Trophoblast cell (in vitro differentiated cells and primary cell): ENCODE data around the gene PTPN1.
A peak's percentile ranks its signal among the peaks of the same experiment; 100 is the strongest.

Source experiments
- DNase-seq, 2 donors: peaks; one replicate each; pipeline ENCODE4 v3.0.0-alpha.2; 2016
- H2AFZ ChIP-seq: 2 replicates; pipeline ENCODE4 v1.6.1; 2013; ENCODE audit warnings: low read length, moderate library complexity, mild to moderate bottlenecking; ENCODE audit not compliant: insufficient read depth, poor library complexity
- H2AK5ac ChIP-seq: 2 replicates; pipeline ENCODE4 v1.6.1; 2013; ENCODE audit warnings: mild to moderate bottlenecking, low read length
- H2BK120ac ChIP-seq: 2 replicates; pipeline ENCODE4 v1.6.1; 2013; ENCODE audit warnings: low read length, mild to moderate bottlenecking, moderate library complexity; ENCODE audit not compliant: insufficient read depth, poor library complexity
- H2BK12ac ChIP-seq: 2 replicates; pipeline ENCODE4 v1.6.1; 2013; ENCODE audit warnings: mild to moderate bottlenecking, low read length, moderate library complexity
- H2BK5ac ChIP-seq: 2 replicates; pipeline ENCODE4 v1.6.1; 2013; ENCODE audit warnings: low read length, low read depth, moderate library complexity, mild to moderate bottlenecking; ENCODE audit not compliant: poor library complexity
- H3K14ac ChIP-seq: 2 replicates; pipeline ENCODE4 v1.6.1; 2013; ENCODE audit warnings: mild to moderate bottlenecking, low read length
- H3K18ac ChIP-seq: 2 replicates; pipeline ENCODE4 v1.6.1; 2013; ENCODE audit warnings: mild to moderate bottlenecking, low read length
- H3K23ac ChIP-seq: 2 replicates; pipeline ENCODE4 v1.6.1; 2013; ENCODE audit warnings: low read length
- H3K27ac ChIP-seq: 2 replicates; pipeline ENCODE4 v1.5.1; 2013; ENCODE audit warnings: low read depth, mild to moderate bottlenecking, inconsistent platforms, low read length, moderate library complexity
- H3K27me3 ChIP-seq: 2 replicates; pipeline ENCODE4 v1.6.1; 2013; ENCODE audit warnings: inconsistent platforms, mild to moderate bottlenecking, low read length, moderate library complexity; ENCODE audit not compliant: insufficient read depth
- H3K36me3 ChIP-seq, 2 experiments: 1 replicate in 1 of 2; 2 replicates in 1 of 2; pipeline ENCODE4 v1.6.1; 2013; ENCODE audit warnings: low read length in 2 of 2, mild to moderate bottlenecking in 2 of 2, moderate library complexity in 1 of 2; ENCODE audit not compliant: insufficient read depth in 2 of 2, control insufficient read depth in 1 of 2
- H3K4ac ChIP-seq: 2 replicates; pipeline ENCODE4 v1.6.1; 2013; ENCODE audit warnings: low read depth, mild to moderate bottlenecking, low read length, moderate library complexity
- H3K4me1 ChIP-seq, 2 experiments: 1 replicate in 1 of 2; 2 replicates in 1 of 2; pipeline ENCODE4 v1.6.1; 2013; ENCODE audit warnings: low read length in 2 of 2, mild to moderate bottlenecking in 2 of 2, moderate library complexity in 1 of 2; ENCODE audit not compliant: insufficient read depth in 2 of 2, control insufficient read depth in 1 of 2
- H3K4me2 ChIP-seq: 2 replicates; pipeline ENCODE4 v1.6.1; 2013; ENCODE audit warnings: inconsistent platforms, mild to moderate bottlenecking, low read length, moderate library complexity
- H3K4me3 ChIP-seq: 2 replicates; pipeline ENCODE4 v1.5.1; 2013; ENCODE audit warnings: mild to moderate bottlenecking, low read depth, low read length, inconsistent platforms
- H3K79me1 ChIP-seq: one replicate; pipeline ENCODE4 v1.6.1; 2013; ENCODE audit warnings: low read length
- H3K79me2 ChIP-seq: 2 replicates; pipeline ENCODE4 v1.6.1; 2013; ENCODE audit warnings: low read length, mild to moderate bottlenecking; ENCODE audit not compliant: control insufficient read depth, insufficient read depth, poor library complexity
- H3K9ac ChIP-seq: 2 replicates; pipeline ENCODE4 v1.6.1; 2013; ENCODE audit warnings: mild to moderate bottlenecking, low read length
- H3K9me3 ChIP-seq: 2 replicates; pipeline ENCODE4 v1.6.1; 2013; ENCODE audit warnings: low read depth, mild to moderate bottlenecking, control low read depth, inconsistent platforms, low read length; ENCODE audit not compliant: insufficient read depth
- H4K12ac ChIP-seq: 2 replicates; pipeline ENCODE4 v1.6.1; 2013; ENCODE audit warnings: low read depth, mild to moderate bottlenecking, low read length, moderate library complexity
- H4K8ac ChIP-seq: 2 replicates; pipeline ENCODE4 v1.6.1; 2013; ENCODE audit warnings: low read depth, mild to moderate bottlenecking, low read length, moderate library complexity
- H4K91ac ChIP-seq: one replicate; pipeline ENCODE4 v1.6.1; 2013; ENCODE audit warnings: low read depth, mild to moderate bottlenecking, low read length, moderate library complexity
- WGBS: extraction: QIAGEN DNeasy Blood & Tissue Kit; methylation state at CpG from one replicate; pipeline ENCODE4 v1.1.7; 2013; ENCODE audit warnings: missing lambda C conversion rate; ENCODE audit not compliant: insufficient read length, insufficient coverage; ENCODE audit errors: extremely low coverage; 5-methylcytosine and 5-hydroxymethylcytosine counted together

PTPN1 gene

DNA sequence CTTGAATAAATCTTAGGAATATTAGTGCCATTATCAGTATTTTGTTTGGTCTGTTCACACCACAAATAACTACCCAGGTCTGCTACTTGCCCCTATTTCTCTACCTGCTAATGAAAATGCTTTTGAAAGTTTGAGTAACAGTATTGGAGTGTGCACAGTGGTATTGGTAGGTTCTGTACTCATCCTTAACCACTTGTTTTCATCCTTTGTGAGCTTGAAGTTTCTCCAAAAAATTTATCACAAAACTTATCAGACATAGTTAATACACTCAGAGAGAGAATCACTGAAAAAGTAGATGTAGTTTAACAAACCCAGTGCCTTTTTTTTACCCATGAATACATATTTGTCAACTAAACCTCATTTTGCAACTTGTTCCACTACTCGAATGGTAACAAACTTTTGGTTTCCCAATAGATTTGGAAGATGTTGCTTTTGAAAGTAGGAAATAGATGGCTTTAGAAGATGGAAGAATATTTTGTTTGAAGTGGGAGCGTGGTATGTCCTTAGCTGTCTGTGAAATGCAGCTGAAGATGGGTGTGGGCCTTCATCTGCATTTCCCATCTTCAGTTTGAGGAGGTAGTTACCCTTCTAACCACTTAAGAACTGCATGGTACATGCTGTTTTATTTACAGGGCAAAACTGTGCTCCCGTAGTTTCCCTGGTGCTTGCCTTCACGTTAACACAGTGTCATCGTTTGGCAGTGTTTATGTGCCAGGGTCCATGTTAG lies 9.0 kb downstream of the PTPN1 start:
- H3K18ac ChIP-seq: no peak overlapping the region
- no peak overlapping the region for H2BK120ac ChIP-seq
- no peak overlapping the region for H2AK5ac ChIP-seq
- no peak overlapping the region for H3K9ac ChIP-seq
- H3K79me2 ChIP-seq: peaks cover 4% of the 10 kb centered on the region
- H2BK12ac ChIP-seq: no peak overlapping the region
- WGBS: 100% methylated on average over 1 of the region's 5 CpGs
- no peak overlapping the region for H2BK5ac ChIP-seq
- H3K4me3 ChIP-seq: no peak overlapping the region
- H3K4ac ChIP-seq: no peak overlapping the region
- no peaks in the 10 kb centered on the region for H3K9me3 ChIP-seq
- H3K23ac ChIP-seq: peak overlapping the region; percentile 17
- H2AFZ ChIP-seq: no peak overlapping the region
- H3K14ac ChIP-seq: no peak overlapping the region
- H3K27me3 ChIP-seq: no peaks in the 10 kb centered on the region
- H3K4me1 ChIP-seq: no peaks in the 10 kb centered on the region
- H4K91ac ChIP-seq: no peak overlapping the region
- no peaks in the 10 kb centered on the region for H3K79me1 ChIP-seq
- H3K36me3 ChIP-seq: peaks cover 2 to 3% of the 10 kb centered on the region in 2 experiments
- no peak overlapping the region for H3K4me2 ChIP-seq
- H3K27ac ChIP-seq: no peak overlapping the region
- peak in 1 of 2 donors; percentile 68 for DNase-seq
- no peak overlapping the region for H4K8ac ChIP-seq
- H4K12ac ChIP-seq: no peak overlapping the region

DNA sequence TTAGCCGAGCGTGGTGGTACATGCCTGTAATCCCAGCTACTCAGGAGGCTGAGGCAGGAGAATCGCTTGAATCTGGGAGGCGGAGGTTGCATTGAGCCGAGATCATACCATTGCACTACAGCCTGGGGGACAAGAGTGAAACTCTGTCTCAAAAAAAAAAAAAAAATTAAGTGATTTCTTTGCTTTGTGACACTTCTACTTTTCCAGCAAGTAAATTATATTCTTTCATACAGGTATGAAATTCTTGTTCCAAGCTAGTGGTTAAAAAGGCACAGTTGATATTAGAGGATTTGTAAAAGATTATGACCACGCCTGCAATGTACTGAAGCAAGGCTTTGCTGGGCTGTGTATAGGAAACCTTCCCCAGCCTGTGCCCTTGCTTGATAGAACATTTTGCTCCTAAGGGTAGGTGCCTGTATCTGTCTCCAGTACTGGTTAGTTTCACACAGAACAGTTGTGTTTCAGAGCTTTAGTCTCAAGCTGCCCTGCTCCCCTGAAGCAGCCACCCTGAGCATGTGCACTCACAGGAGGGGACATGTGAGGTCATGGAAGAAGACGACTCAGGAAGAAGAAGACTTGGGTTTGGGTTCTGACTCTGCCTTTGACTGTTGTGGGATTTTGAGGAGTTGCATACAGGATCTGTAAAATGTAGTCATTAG lies 10.2 kb downstream of the PTPN1 start:
- Histone ChIP-seq H3K18ac (no peak overlapping the region), H3K9ac (no peak overlapping the region), H3K79me2 (peaks cover 4% of the 10 kb centered on the region), H3K23ac (no peak overlapping the region), H4K12ac (no peak overlapping the region), H3K4me2 (no peak overlapping the region), H3K36me3 (peaks cover 2 to 3% of the 10 kb centered on the region in 2 experiments), H3K9me3 (no peaks in the 10 kb centered on the region), H2AFZ (no peak overlapping the region), H3K27ac (no peak overlapping the region), H3K4ac (peak overlapping the region; percentile 89), H2BK12ac (no peak overlapping the region), H2BK5ac (no peak overlapping the region), H3K79me1 (no peaks in the 10 kb centered on the region), H2AK5ac (no peak overlapping the region), H3K4me3 (no peak overlapping the region), H2BK120ac (no peak overlapping the region), H4K91ac (no peak overlapping the region), H3K14ac (no peak overlapping the region), H3K27me3 (no peaks in the 10 kb centered on the region), H4K8ac (no peak overlapping the region), H3K4me1 (no peaks in the 10 kb centered on the region)
- no CpG with 5 or more reads among the region's 7 CpGs for WGBS
- no peak for DNase-seq

DNA sequence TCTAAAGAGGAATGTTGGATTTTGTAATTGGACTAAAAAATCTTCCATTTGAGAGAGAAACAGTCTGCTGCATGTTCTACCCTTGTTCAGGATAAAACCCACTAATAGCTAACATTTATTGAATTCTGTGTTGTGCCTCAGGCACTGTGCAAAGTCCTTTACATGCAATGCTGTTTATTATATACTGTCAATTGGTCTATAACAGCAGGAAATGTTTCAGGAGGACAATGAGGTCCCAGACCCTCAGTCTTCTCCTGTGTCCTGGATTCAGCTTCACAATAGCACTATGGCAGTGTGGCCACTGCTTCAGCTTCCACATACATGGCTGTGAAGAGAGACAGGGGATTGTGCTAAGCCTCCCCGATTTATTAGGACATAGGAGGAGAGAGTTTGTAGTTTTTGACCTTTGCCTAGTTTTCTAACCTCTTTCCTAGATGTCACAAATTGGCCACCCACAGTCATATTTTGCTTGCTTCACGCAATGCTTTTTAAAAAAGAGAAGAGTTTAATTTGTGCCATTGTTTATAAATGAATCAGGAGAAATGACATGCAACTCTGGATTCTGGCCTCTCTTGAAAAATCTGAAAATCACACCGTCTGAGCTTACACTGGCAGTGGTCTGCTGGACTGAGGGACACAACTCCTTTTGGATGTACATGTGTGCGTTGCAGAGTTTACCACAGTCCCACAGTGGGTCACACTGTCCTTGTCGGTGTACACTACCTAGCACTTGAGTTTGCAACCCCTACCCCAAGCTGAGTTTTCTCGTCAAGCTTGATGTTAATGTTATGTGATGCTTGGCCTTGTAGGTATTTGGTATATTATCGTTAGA lies 11.3 kb downstream of the PTPN1 start:
- H3K4me3 ChIP-seq: no peak overlapping the region
- no peak overlapping the region for H4K91ac ChIP-seq
- WGBS: no CpG with 5 or more reads among the region's 7 CpGs
- no peak overlapping the region for H4K12ac ChIP-seq
- H2AFZ ChIP-seq: no peak overlapping the region
- no peak overlapping the region for H2BK120ac ChIP-seq
- H3K79me2 ChIP-seq: peaks cover 5% of the 10 kb centered on the region
- H3K18ac ChIP-seq: no peak overlapping the region
- no peak overlapping the region for H3K23ac ChIP-seq
- peaks cover 3% of the 10 kb centered on the region in 2 experiments for H3K4me1 ChIP-seq
- no peak overlapping the region for H2BK5ac ChIP-seq
- no peaks in the 10 kb centered on the region for H3K9me3 ChIP-seq
- no peak overlapping the region for H2AK5ac ChIP-seq
- H3K14ac ChIP-seq: no peak overlapping the region
- H3K27ac ChIP-seq: no peak overlapping the region
- H3K27me3 ChIP-seq: no peaks in the 10 kb centered on the region
- peaks cover 2 to 3% of the 10 kb centered on the region in 2 experiments for H3K36me3 ChIP-seq
- H3K9ac ChIP-seq: no peak overlapping the region
- H3K4me2 ChIP-seq: no peak overlapping the region
- no peaks in the 10 kb centered on the region for H3K79me1 ChIP-seq
- no peak overlapping the region for H2BK12ac ChIP-seq
- peak in 1 of 2 donors; percentile 45 for DNase-seq
- no peak overlapping the region for H4K8ac ChIP-seq
- peak overlapping the region; percentile 67 for H3K4ac ChIP-seq

DNA sequence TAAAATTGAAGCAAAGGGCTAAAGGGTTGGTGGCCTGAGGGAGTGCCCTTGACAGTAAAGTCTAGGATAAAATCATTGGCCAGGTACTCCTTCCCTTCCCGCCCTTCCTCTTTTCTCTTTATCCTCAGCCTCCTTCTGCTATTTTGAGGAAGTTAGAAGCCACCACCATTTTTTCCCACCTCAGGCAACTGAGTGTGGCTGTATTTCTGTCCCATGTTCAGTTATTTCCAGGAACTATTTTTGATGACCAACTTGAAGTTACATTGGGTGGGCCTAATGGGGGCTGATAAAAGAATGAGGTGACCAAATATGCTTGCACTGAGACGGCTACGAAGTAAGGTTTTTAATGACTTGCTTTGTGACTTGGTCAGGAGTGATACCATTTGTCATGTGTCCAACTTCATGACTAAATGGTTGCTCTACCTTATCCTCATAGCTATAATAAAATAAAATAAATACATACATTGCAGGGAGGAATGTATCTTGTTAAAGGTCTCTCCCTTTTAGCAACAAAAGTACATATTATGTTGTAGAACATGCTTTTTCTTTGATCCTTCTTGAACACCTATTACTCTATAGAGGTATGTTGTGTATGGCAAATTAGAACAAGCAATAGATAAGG lies 12.0 kb downstream of the PTPN1 start:
- H3K27me3 ChIP-seq: no peaks in the 10 kb centered on the region
- H3K4me2 ChIP-seq: no peak overlapping the region
- H3K36me3 ChIP-seq: peaks cover 2 to 3% of the 10 kb centered on the region in 2 experiments
- H3K18ac ChIP-seq: no peak overlapping the region
- H2AK5ac ChIP-seq: no peak overlapping the region
- no peak overlapping the region for H2BK120ac ChIP-seq
- H2BK5ac ChIP-seq: no peak overlapping the region
- no peak overlapping the region for H4K12ac ChIP-seq
- no peak overlapping the region for H3K9ac ChIP-seq
- H4K91ac ChIP-seq: no peak overlapping the region
- no peak overlapping the region for H2BK12ac ChIP-seq
- H3K9me3 ChIP-seq: no peaks in the 10 kb centered on the region
- no peak overlapping the region for H3K4me3 ChIP-seq
- DNase-seq: no peak
- no peak overlapping the region for H4K8ac ChIP-seq
- H3K4ac ChIP-seq: no peak overlapping the region
- peaks cover 2% of the 10 kb centered on the region for H3K79me1 ChIP-seq
- no peak overlapping the region for H2AFZ ChIP-seq
- H3K79me2 ChIP-seq: peaks cover 5% of the 10 kb centered on the region
- H3K27ac ChIP-seq: no peak overlapping the region
- peaks cover 6 to 9% of the 10 kb centered on the region in 2 experiments for H3K4me1 ChIP-seq
- no peak overlapping the region for H3K14ac ChIP-seq
- no peak overlapping the region for H3K23ac ChIP-seq
- no CpG with 5 or more reads among the region's 3 CpGs for WGBS
